Motor neuron (in vitro differentiated cells): ENCODE measurements around the gene ACTR8. TPM values are rescaled to one million over a fixed set of nuclear protein-coding genes. Genes with fewer than 3 reads are reported as not detected.

Experiments used
- ATAC-seq, 8 experiments: fragments of 200-7000 bp; cut with Tn5 transposase; replicated peaks in 6 of 8; 2 replicates each; pipeline ENCODE4 v1.8.0; 2021; ENCODE audit warnings: mild to moderate bottlenecking in 8 of 8, moderate library complexity in 8 of 8
- H3K27ac ChIP-seq, 2 donors: fragments of 250-450 bp; sonication (Bioruptor Pico); 2 replicates each; pipeline ENCODE4 v1.9.0; 2021; ENCODE audit warnings: antibody characterized with exemption in 2 of 2, mild to moderate bottlenecking in 2 of 2, moderate library complexity in 1 of 2
- H3K4me1 ChIP-seq, 2 donors: fragments of 250-450 bp; sonication (Bioruptor Pico); replicated peaks in 1 of 2; 2 replicates each; pipeline ENCODE4 v1.6.1; 2021; ENCODE audit warnings: antibody characterized with exemption in 2 of 2, mild to moderate bottlenecking in 2 of 2, moderate library complexity in 1 of 2
- H3K4me3 ChIP-seq, 5 donors: fragments of 250-450 bp; sonication (Bioruptor Pico); 2 replicates each; pipeline ENCODE4 v1.9.0; 2021; ENCODE audit warnings: antibody characterized with exemption in 5 of 5, mild to moderate bottlenecking in 5 of 5, moderate library complexity in 4 of 5
- WGBS, 10 experiments: fragments of 450-650 bp; shearing (Covaris generic); methylation state at CpG; one replicate each; pipeline ENCODE4 v1.0.0; 2022; 5-methylcytosine and 5-hydroxymethylcytosine counted together
- in situ Hi-C, 9 experiments: fragments of 400-800 bp; cut with MboI; loops; one replicate each; pipeline ENCODE4 v1.15.0; 2021; ENCODE audit warnings: low sequenced_read_pairs in 9 of 9, low pct_unique_long_range_greater_than_20kb in 2 of 9; ENCODE audit not compliant: unreplicated experiment in 9 of 9
- total RNA-seq, 8 experiments: library from RNA; unstranded; fragments of 300-600 nt; gene quantifications; 2 replicates each; pipeline versions ENCODE4 v1.2.3 to v1.2.4, GENCODE V29; 2022

The ACTR8 gene
- total RNA-seq, 8 experiments from 2014 or later: 26.2 to 50.9 (median 32.5) TPM

- no peak for ATAC-seq
- H3K4me1 ChIP-seq: no peaks in the 10 kb centered on the region
- 70 to 100% (median 83%) methylated on average over 2 to 4 of the region's 7 CpGs; no CpG with 5 or more reads in 4 of the 10 experiments for WGBS, 10 experiments
- in situ Hi-C loops: no loop called here
- no peak overlapping the region for H3K4me3 ChIP-seq
- no peak overlapping the region for H3K27ac ChIP-seq
These were observed 23.7 kb downstream of the ACTR8 start for GRCh38 chr3:53858096-53858741.

- in situ Hi-C loops: no loop called here
- 65 to 90% (median 79%) methylated on average over 1 to 6 of the region's 7 CpGs; no CpG with 5 or more reads in 4 of the 10 experiments for WGBS, 10 experiments
- no peak overlapping the region for H3K27ac ChIP-seq
- no peak overlapping the region for H3K4me3 ChIP-seq
- no peak for ATAC-seq
- no peaks in the 10 kb centered on the region for H3K4me1 ChIP-seq
These were observed 25.0 kb downstream of the ACTR8 start for GRCh38 chr3:53856964-53857363.

- Histone ChIP-seq H3K4me1 (no peaks in the 10 kb centered on the region), H3K4me3 (no peak overlapping the region), H3K27ac (no peak overlapping the region)
- 20 to 100% (median 93%) methylated on average over 1 to 5 of the region's 5 CpGs; no CpG with 5 or more reads in 3 of the 10 experiments for WGBS, 10 experiments
- no peak for ATAC-seq
- in situ Hi-C loops: no loop called here
These were observed 31.1 kb downstream of the ACTR8 start for GRCh38 chr3:53850895-53851294.

- no peak overlapping the region for H3K4me3 ChIP-seq
- in situ Hi-C loops: no loop called here
These were observed 32.0 kb downstream of the ACTR8 start for GRCh38 chr3:53849916-53850315.

GRCh38 chr3:53846851-53847155 lies 35.1 kb downstream of the ACTR8 start:
- Histone ChIP-seq H3K27ac (no peak overlapping the region), H3K4me1 (peaks cover 0 to 12% of the 10 kb centered on the region in 2 donors), H3K4me3 (peak overlapping the region in 3 of 5 donors; percentile 34 to 40 (median 39))
- 35 to 90% (median 50%) methylated on average over 1 to 10 of the region's 10 CpGs; no CpG with 5 or more reads in 2 of the 10 experiments for WGBS, 10 experiments
- no peak for ATAC-seq
- in situ Hi-C loops: no loop called here

More at GRCh38 chr3:53849916-53850315, 32.0 kb downstream of the ACTR8 start:
- Histone ChIP-seq H3K27ac (no peak overlapping the region), H3K4me1 (no peaks in the 10 kb centered on the region)
- 20 to 100% (median 85%) methylated on average over 1 to 6 of the region's 7 CpGs; no CpG with 5 or more reads in 1 of the 10 experiments for WGBS, 10 experiments
- ATAC-seq: peak in 1 of 8 experiments; percentile 1

GRCh38 chr3:53846134-53846850 lies 35.7 kb downstream of the ACTR8 start, which contains the start of the genes CHDH and IL17RB:
Gene CHDH (minus strand): TSS chr3:53846419. CDS start chr3:53824008, 22,411 bp downstream.
Gene IL17RB (plus strand): TSS chr3:53846568. CDS start chr3:53846589, 21 bp downstream.
- in situ Hi-C loops: no loop called here
- Histone ChIP-seq H3K4me3 (peak within 1 kb of the TSS; percentile 34 to 40 (median 38)), H3K4me1 (peaks cover 0 to 12% of the 10 kb centered on the region in 2 donors), H3K27ac (no peak within 1 kb of the TSS)
- WGBS, 10 experiments: 2 to 6% (median 3%) methylated on average over 5 to 13 of the region's 91 CpGs; no CpG with 5 or more reads in 6 of the 10 experiments
- peak; percentile 69 to 88 (median 80) for ATAC-seq

GRCh38 chr3:53845881-53846133 lies 36.1 kb downstream of the ACTR8 start:
- in situ Hi-C loops: no loop called here
- Histone ChIP-seq H3K4me1 (peaks cover 0 to 12% of the 10 kb centered on the region in 2 donors), H3K27ac (no peak overlapping the region), H3K4me3 (peak overlapping the region; percentile 34 to 40 (median 38))
- 0% methylated on average over 3 to 4 of the region's 34 CpGs; no CpG with 5 or more reads in 7 of the 10 experiments for WGBS, 10 experiments
- peak in 1 of 8 experiments; percentile 52 for ATAC-seq

- Histone ChIP-seq H3K27ac (no peak overlapping the region), H3K4me1 (peaks cover 0 to 12% of the 10 kb centered on the region in 2 donors)
These were observed 36.7 kb downstream of the ACTR8 start for GRCh38 chr3:53845103-53845880.

GRCh38 chr3:53844262-53845102 lies 37.5 kb downstream of the ACTR8 start:
- no peak overlapping the region for H3K4me3 ChIP-seq
- WGBS, 10 experiments: 76 to 100% (median 91%) methylated on average over 1 to 6 of the region's 9 CpGs; no CpG with 5 or more reads in 4 of the 10 experiments
- peaks cover 0 to 12% of the 10 kb centered on the region in 2 donors for H3K4me1 ChIP-seq
- in situ Hi-C loops: no loop called here
- no peak overlapping the region for H3K27ac ChIP-seq
- ATAC-seq: no peak

More at GRCh38 chr3:53845103-53845880, 36.7 kb downstream of the ACTR8 start:
- in situ Hi-C loops: no loop called here
- 15 to 100% (median 45%) methylated on average over 1 to 12 of the region's 25 CpGs; no CpG with 5 or more reads in 2 of the 10 experiments for WGBS, 10 experiments
- H3K4me3 ChIP-seq: peak overlapping the region; percentile 34 to 40 (median 38)
- ATAC-seq: peak in 3 of 8 experiments; percentile 44 to 57 (median 48)

GRCh38 chr3:53843195-53844177 lies 38.5 kb downstream of the ACTR8 start:
- no peak for ATAC-seq
- H3K4me3 ChIP-seq: no peak overlapping the region

GRCh38 chr3:53842436-53843194 lies 39.3 kb downstream of the ACTR8 start:
- H3K4me1 ChIP-seq: peaks cover 0 to 12% of the 10 kb centered on the region in 2 donors
- in situ Hi-C loops: no loop called here
- WGBS, 10 experiments: 0 to 90% (median 49%) methylated on average over 2 to 9 of the region's 12 CpGs
- H3K27ac ChIP-seq: peak overlapping the region in 1 of 2 donors; percentile 29
- ATAC-seq: peak in 6 of 8 experiments; percentile 17 to 75 (median 70)
- no peak overlapping the region for H3K4me3 ChIP-seq

More at GRCh38 chr3:53843195-53844177, 38.5 kb downstream of the ACTR8 start:
- WGBS, 10 experiments: 0 to 100% (median 81%) methylated on average over 1 to 5 of the region's 10 CpGs; no CpG with 5 or more reads in 1 of the 10 experiments
- Histone ChIP-seq H3K4me1 (peaks cover 0 to 12% of the 10 kb centered on the region in 2 donors), H3K27ac (no peak overlapping the region)
- in situ Hi-C loops: no loop called here
